Astrocyte of the cerebellum (primary cell): Measurements from ENCODE around the gene TMEM258.

Experiments
- DNase-seq: peaks from one replicate; pipeline ENCODE4 v3.0.0-alpha.2; 2011; ENCODE audit warnings: low read depth
- H3K4me3 ChIP-seq: 2 replicates; pipeline ENCODE4 v1.5.1; 2011; ENCODE audit warnings: mild to moderate bottlenecking, low read depth, low read length, moderate library complexity
- in situ Hi-C: cut with HindIII; loops from 2 replicates; pipeline ENCODE4 v1.10.0; 2017; ENCODE audit warnings: low sequenced_read_pairs
- TF ChIP-seq, protein P1 (sequence below): IDR thresholded peaks from 2 replicates; pipeline ENCODE4 v1.5.1; 2012; ENCODE audit warnings: low read length, low read depth, moderate library complexity, mild to moderate bottlenecking; ENCODE audit errors: missing control alignments

TMEM258 gene

GRCh38 chr11:61747192-61747966 lies 45.0 kb downstream of the TMEM258 start:
- peak; percentile 27 for DNase-seq
- in situ Hi-C loops = no loop called here
- H3K4me3 ChIP-seq = no peak overlapping the region
- TF ChIP-seq, protein P1, sequence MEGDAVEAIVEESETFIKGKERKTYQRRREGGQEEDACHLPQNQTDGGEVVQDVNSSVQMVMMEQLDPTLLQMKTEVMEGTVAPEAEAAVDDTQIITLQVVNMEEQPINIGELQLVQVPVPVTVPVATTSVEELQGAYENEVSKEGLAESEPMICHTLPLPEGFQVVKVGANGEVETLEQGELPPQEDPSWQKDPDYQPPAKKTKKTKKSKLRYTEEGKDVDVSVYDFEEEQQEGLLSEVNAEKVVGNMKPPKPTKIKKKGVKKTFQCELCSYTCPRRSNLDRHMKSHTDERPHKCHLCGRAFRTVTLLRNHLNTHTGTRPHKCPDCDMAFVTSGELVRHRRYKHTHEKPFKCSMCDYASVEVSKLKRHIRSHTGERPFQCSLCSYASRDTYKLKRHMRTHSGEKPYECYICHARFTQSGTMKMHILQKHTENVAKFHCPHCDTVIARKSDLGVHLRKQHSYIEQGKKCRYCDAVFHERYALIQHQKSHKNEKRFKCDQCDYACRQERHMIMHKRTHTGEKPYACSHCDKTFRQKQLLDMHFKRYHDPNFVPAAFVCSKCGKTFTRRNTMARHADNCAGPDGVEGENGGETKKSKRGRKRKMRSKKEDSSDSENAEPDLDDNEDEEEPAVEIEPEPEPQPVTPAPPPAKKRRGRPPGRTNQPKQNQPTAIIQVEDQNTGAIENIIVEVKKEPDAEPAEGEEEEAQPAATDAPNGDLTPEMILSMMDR = peak; percentile 88

- in situ Hi-C loops = no loop called here
- TF ChIP-seq, protein P1 = no peak
- DNase-seq = no peak
- H3K4me3 ChIP-seq = no peak overlapping the region
Measured at GRCh38 chr11:61746442-61747191, 45.8 kb downstream of the TMEM258 start.

DNA sequence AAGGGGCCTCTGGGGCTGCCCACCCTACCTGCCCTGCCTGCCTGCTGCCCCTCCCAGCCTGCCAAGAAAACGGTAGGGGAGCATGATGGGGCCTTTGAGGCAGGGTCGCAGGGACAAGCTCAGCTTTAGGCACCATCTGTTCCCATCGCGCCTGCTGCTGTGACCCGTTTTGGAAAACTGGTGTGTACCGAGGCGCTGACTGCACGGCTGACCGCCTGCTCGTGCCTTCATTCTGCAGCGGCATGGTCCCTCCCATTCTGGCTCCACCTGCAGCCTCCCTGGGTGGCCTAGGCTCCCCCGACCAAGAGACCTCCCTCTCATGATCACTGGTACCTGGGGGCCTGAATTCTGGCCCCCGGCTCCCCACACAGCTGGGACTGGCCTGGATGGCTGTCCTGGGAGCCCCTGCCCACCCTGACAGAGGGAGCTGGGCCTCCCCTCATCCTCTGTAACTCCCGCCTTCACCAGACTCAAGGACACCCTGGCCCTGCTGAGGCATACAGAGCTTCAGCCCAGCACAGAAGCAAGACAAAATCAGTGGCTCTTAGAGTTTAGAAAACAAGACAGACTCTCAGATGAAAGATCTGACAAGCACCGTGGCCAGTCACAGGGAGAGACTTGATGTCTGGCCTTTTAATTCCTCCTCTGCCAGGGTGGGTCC lies 46.5 kb downstream of the TMEM258 start:
- TF ChIP-seq, protein P1 = no peak
- no peak for DNase-seq
- in situ Hi-C loops = no loop called here
- H3K4me3 ChIP-seq = no peak overlapping the region

DNA sequence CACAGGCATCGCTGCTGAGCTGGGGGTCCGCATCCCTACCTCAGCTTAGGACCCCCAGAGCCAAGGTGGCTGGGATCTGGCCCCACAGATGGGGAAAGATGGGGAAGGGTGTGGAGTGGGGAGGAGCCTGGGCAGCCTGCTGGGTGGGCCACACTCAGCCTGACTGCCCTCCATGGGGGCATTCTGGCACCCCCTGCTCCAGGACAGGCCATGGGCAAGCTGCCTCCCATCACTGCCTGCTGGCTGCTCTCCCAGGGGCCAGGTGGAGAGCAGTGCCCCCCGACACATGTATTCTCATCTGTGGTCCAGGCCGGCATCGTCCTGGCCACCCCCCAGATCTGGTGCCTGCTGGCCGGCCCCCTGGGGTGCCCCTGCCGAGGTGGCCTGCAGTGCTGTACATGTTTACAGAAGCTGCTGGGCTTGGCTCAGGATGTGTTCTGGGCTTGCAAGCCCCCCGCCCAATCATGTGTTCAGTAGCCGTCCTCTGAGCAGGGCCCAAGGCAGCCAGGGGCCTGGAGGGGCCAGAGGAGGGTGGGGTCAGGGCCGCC lies 47.7 kb downstream of the TMEM258 start:
- in situ Hi-C loops = no loop called here

GRCh38 chr11:61744181-61744580 lies 48.2 kb downstream of the TMEM258 start:
- in situ Hi-C loops = no loop called here
- H3K4me3 ChIP-seq = no peak overlapping the region
- TF ChIP-seq, protein P1 = no peak
- no peak for DNase-seq

More for the DNA sequence above, 47.7 kb downstream of the TMEM258 start:
- no peak overlapping the region for H3K4me3 ChIP-seq
- TF ChIP-seq, protein P1 = no peak
- no peak for DNase-seq

GRCh38 chr11:61743486-61744095 lies 48.8 kb downstream of the TMEM258 start:
- TF ChIP-seq, protein P1 = no peak
- in situ Hi-C loops = no loop called here
- no peak overlapping the region for H3K4me3 ChIP-seq
- no peak for DNase-seq
